H1 (cell line): ENCODE measurements around the gene CLCA4. TPM values are rescaled to one million over a fixed set of nuclear protein-coding genes. Genes with fewer than 3 reads are reported as not detected.

Experiments used
- CTCF ChIA-PET: fragments of 300-600 bp; sonication (Branson Sonifier 250); formaldehyde crosslinking; loops from one replicate; lab custom pipeline; 2021; ENCODE audit not compliant: partially characterized antibody; lab: Charles Lee
- POLR2A ChIA-PET: fragments of 300-600 bp; sonication (Branson Sonifier 250); formaldehyde crosslinking; loops from one replicate; lab custom pipeline; 2021; ENCODE audit warnings: inconsistent platforms; ENCODE audit not compliant: partially characterized antibody; lab: Charles Lee
- DNase-seq, 2 experiments: peaks; one replicate each; pipeline versions ENCODE4 v3.0.0 to v3.0.0-alpha.2; 2010 to 2022; ENCODE audit warnings: low spot score in 2 of 2, low read depth in 1 of 2, mixed read lengths in 1 of 2
- FAIRE-seq: peaks from 2 replicates; lab custom pipeline; 2011; peaks lifted over from hg19 to GRCh38; lab: Jason Lieb, UNC
- H2AFZ ChIP-seq: 2 replicates; pipeline ENCODE4 v1.8.1; 2012; ENCODE audit warnings: low read length, inconsistent platforms
- H2AK5ac ChIP-seq: 2 replicates; pipeline ENCODE4 v1.6.1; 2013; ENCODE audit warnings: low read depth, low read length
- H2BK120ac ChIP-seq: replicated peaks from 2 replicates; pipeline ENCODE3; 2013; ENCODE audit warnings: low read depth, low read length, inconsistent platforms
- H2BK12ac ChIP-seq: 2 replicates; pipeline ENCODE4 v1.6.1; 2013; ENCODE audit warnings: low read depth, low read length
- H2BK15ac ChIP-seq: 2 replicates; pipeline ENCODE4 v1.6.1; 2013; ENCODE audit warnings: low read length
- H2BK20ac ChIP-seq: 2 replicates; pipeline ENCODE4 v1.6.1; 2013; ENCODE audit warnings: low read length
- H2BK5ac ChIP-seq: 2 replicates; pipeline ENCODE4 v1.6.1; 2013; ENCODE audit warnings: low read depth, low read length
- H3K14ac ChIP-seq: 2 replicates; pipeline ENCODE4 v1.6.1; 2013; ENCODE audit warnings: inconsistent platforms; ENCODE audit not compliant: insufficient read length
- H3K18ac ChIP-seq: 2 replicates; pipeline ENCODE4 v1.6.1; 2013; ENCODE audit warnings: low read length; ENCODE audit errors: extremely low read depth
- H3K23ac ChIP-seq: 2 replicates; pipeline ENCODE4 v1.6.1; 2013; ENCODE audit warnings: inconsistent platforms; ENCODE audit not compliant: insufficient read length
- H3K23me2 ChIP-seq: 2 replicates; pipeline ENCODE4 v1.6.1; 2013; ENCODE audit warnings: low read depth, low read length
- H3K27ac ChIP-seq: 2 replicates; pipeline ENCODE4 v1.6.1; 2011; ENCODE audit warnings: low read depth, low read length, inconsistent platforms
- H3K27me3 ChIP-seq, 4 experiments: replicated peaks in 1 of 4; 1 replicate in 1 of 4; 2 replicates in 3 of 4; pipeline versions ENCODE4 v1.6.1 to v1.8.1; 2011 to 2013; ENCODE audit warnings: low read length in 3 of 4, mild to moderate bottlenecking in 3 of 4, inconsistent platforms in 2 of 4, mixed read lengths in 2 of 4, moderate library complexity in 1 of 4; ENCODE audit not compliant: control insufficient read depth in 3 of 4, insufficient read depth in 3 of 4; ENCODE audit errors: extremely low read depth in 1 of 4
- H3K36me3 ChIP-seq, 4 experiments: 2 replicates each; pipeline versions ENCODE4 v1.6.1 to v1.8.1; 2011 to 2013; ENCODE audit warnings: mild to moderate bottlenecking in 4 of 4, low read length in 3 of 4, moderate library complexity in 2 of 4, control low read depth in 1 of 4, inconsistent platforms in 1 of 4; ENCODE audit not compliant: insufficient read depth in 4 of 4, control insufficient read depth in 2 of 4
- H3K4ac ChIP-seq: replicated peaks from 2 replicates; pipeline ENCODE3; 2013; ENCODE audit warnings: low read length, low read depth, mixed read lengths, inconsistent platforms; ENCODE audit not compliant: insufficient read length
- H3K4me1 ChIP-seq, 4 experiments: replicated peaks in 1 of 4; 1 replicate in 1 of 4; 2 replicates in 3 of 4; pipeline versions ENCODE4 v1.6.1 to v1.8.1; 2011 to 2013; ENCODE audit warnings: low read length in 3 of 4, inconsistent platforms in 2 of 4, mixed read lengths in 1 of 4; ENCODE audit not compliant: insufficient read depth in 4 of 4, control insufficient read depth in 3 of 4
- H3K4me2 ChIP-seq, 2 experiments: 2 replicates each; pipeline versions ENCODE4 v1.6.1 to v1.8.1; 2011 to 2013; ENCODE audit warnings: low read depth in 2 of 2, low read length in 2 of 2, control low read depth in 1 of 2, inconsistent platforms in 1 of 2, mild to moderate bottlenecking in 1 of 2; ENCODE audit not compliant: insufficient read depth in 1 of 2
- H3K4me3 ChIP-seq, 4 experiments: fragments of 200-600, 300-600 bp in 1 of 4; sonication (generic), shearing (Covaris generic), sonication (Bioruptor Twin) in 1 of 4; 2 replicates each; pipeline versions ENCODE4 v1.5.1 to v1.8.1; 2011 to 2016; ENCODE audit warnings: low read length in 4 of 4, low read depth in 3 of 4, control low read depth in 2 of 4, inconsistent platforms in 2 of 4, mild to moderate bottlenecking in 2 of 4, mixed read lengths in 1 of 4, moderate library complexity in 1 of 4; ENCODE audit not compliant: insufficient read depth in 2 of 4; ENCODE audit errors: extremely low read depth in 1 of 4
- H3K56ac ChIP-seq: replicated peaks from 2 replicates; pipeline ENCODE3; 2013; ENCODE audit warnings: low read depth, mild to moderate bottlenecking, mixed read lengths, low read length, inconsistent platforms; ENCODE audit not compliant: insufficient read length
- H3K79me1 ChIP-seq: 2 replicates; pipeline ENCODE4 v1.6.1; 2013; ENCODE audit warnings: low read depth, low read length, control low read depth
- H3K79me2 ChIP-seq, 2 experiments: 2 replicates each; pipeline versions ENCODE4 v1.6.1 to v1.8.1; 2012 to 2013; ENCODE audit warnings: low read length in 2 of 2, mild to moderate bottlenecking in 2 of 2, inconsistent platforms in 1 of 2; ENCODE audit not compliant: insufficient read depth in 2 of 2, control insufficient read depth in 1 of 2
- H3K9ac ChIP-seq, 4 experiments: replicated peaks in 1 of 4; 1 replicate in 1 of 4; 2 replicates in 3 of 4; pipeline versions ENCODE4 v1.6.1 to v1.8.1; 2011 to 2013; ENCODE audit warnings: low read depth in 3 of 4, low read length in 3 of 4, control low read depth in 2 of 4, mild to moderate bottlenecking in 2 of 4, moderate library complexity in 2 of 4, inconsistent platforms in 1 of 4; ENCODE audit errors: extremely low read depth in 1 of 4
- H3K9me3 ChIP-seq, 2 experiments: 2 replicates each; pipeline versions ENCODE4 v1.6.1 to v1.8.1; 2012 to 2013; ENCODE audit warnings: mild to moderate bottlenecking in 2 of 2, moderate library complexity in 2 of 2, control low read depth in 1 of 2, inconsistent platforms in 1 of 2, low read depth in 1 of 2, low read length in 1 of 2, mixed read lengths in 1 of 2; ENCODE audit not compliant: insufficient read depth in 2 of 2
- H4K20me1 ChIP-seq, 2 experiments: replicated peaks in 1 of 2; 2 replicates each; pipeline versions ENCODE3 to v1.8.1; 2011 to 2013; ENCODE audit warnings: inconsistent platforms in 2 of 2, low read length in 2 of 2, mild to moderate bottlenecking in 1 of 2; ENCODE audit not compliant: insufficient read depth in 2 of 2, control insufficient read depth in 1 of 2
- H4K5ac ChIP-seq: 2 replicates; pipeline ENCODE4 v1.6.1; 2013; ENCODE audit warnings: low read length, low read depth, mixed read lengths, inconsistent platforms; ENCODE audit not compliant: insufficient read length
- H4K8ac ChIP-seq: 2 replicates; pipeline ENCODE4 v1.8.0; 2013; ENCODE audit warnings: mild to moderate bottlenecking, moderate library complexity, low read length, inconsistent platforms; ENCODE audit not compliant: insufficient read depth; ENCODE audit errors: extremely low read depth
- H4K91ac ChIP-seq: replicated peaks from 2 replicates; pipeline ENCODE3; 2013; ENCODE audit warnings: low read length, mixed read lengths, inconsistent platforms; ENCODE audit not compliant: insufficient read length
- ASH2L ChIP-seq: fragments of 200-600, 300-600 bp; sonication (generic); IDR thresholded peaks from one replicate; pipeline ENCODE4 v1.7.1; 2017; ENCODE audit warnings: low read length
- CBX5 ChIP-seq: fragments of 300-800, 300-1000 bp; sonication (generic); IDR thresholded peaks from 2 replicates; pipeline ENCODE4 v1.7.1; 2016; ENCODE audit warnings: antibody characterized with exemption, low read length, low read depth
- CHD2 ChIP-seq: IDR thresholded peaks from 2 replicates; pipeline ENCODE4 v1.6.1; 2012; ENCODE audit warnings: low read length, improper control_type of control experiment
- EGR1 ChIP-seq: IDR thresholded peaks from 2 replicates; pipeline ENCODE4 v1.6.1; 2011; ENCODE audit warnings: low read depth, low read length, borderline replicate concordance
- JUN ChIP-seq: IDR thresholded peaks from 2 replicates; pipeline ENCODE4 v1.6.1; 2011; ENCODE audit warnings: low read depth, mild to moderate bottlenecking, improper control_type of control experiment, low read length
- MAFK ChIP-seq: IDR thresholded peaks from 2 replicates; pipeline ENCODE4 v1.6.1; 2012; ENCODE audit warnings: low read depth, mild to moderate bottlenecking, improper control_type of control experiment, low read length
- SP4 ChIP-seq: IDR thresholded peaks from 2 replicates; pipeline ENCODE4 v1.6.1; 2012; ENCODE audit warnings: low read length, inconsistent platforms
- TAF7 ChIP-seq: optimal IDR thresholded peaks from 2 replicates; pipeline ENCODE3; 2011; ENCODE audit warnings: low read depth, mild to moderate bottlenecking, inconsistent platforms, low read length, moderate library complexity, borderline replicate concordance
- USF2 ChIP-seq: IDR thresholded peaks from 2 replicates; pipeline ENCODE4 v1.6.1; 2011; ENCODE audit warnings: low read length, improper control_type of control experiment
- WGBS, 2 experiments: shearing (Covaris generic) in 1 of 2; methylation state at CpG; one replicate each; pipeline versions ENCODE4 v1.1.6 to v1.1.7; 2013 to 2015; ENCODE audit warnings: low lambda C conversion rate in 2 of 2, mixed read lengths in 2 of 2, inconsistent platforms in 1 of 2, low coverage in 1 of 2, missing lambda C conversion rate in 1 of 2; ENCODE audit not compliant: insufficient replicate concordance in 2 of 2, insufficient coverage in 1 of 2, insufficient read length in 1 of 2; ENCODE audit errors: extremely low coverage in 1 of 2, missing lambda C conversion rate in 1 of 2; 5-methylcytosine and 5-hydroxymethylcytosine counted together
- polyA plus RNA-seq, 7 experiments: library from polyadenylated mRNA; depleted of rRNA in 3 of 7; stranded (reverse) in 5 of 7; unstranded in 2 of 7; fragments of >200 nt in 5 of 7; fragments of 200-250 nt in 2 of 7; gene quantifications; 1 replicate in 5 of 7; 2 replicates in 1 of 7; 4 replicates in 1 of 7; pipeline versions ENCODE4 v1.2.1 to v1.2.3, GENCODE V29; 2011 to 2013; ENCODE audit warnings: missing spikeins in 2 of 7, mixed read lengths in 2 of 7
- total RNA-seq: library from RNA; stranded (reverse); fragmentation: NEBNext Ultra II Directional; extraction: Animal tissue kit (Norgen Biotek cat#: 25700); gene quantifications from 2 replicates; pipeline ENCODE4 v1.2.1, GENCODE V29; 2021
- TF ChIP-seq, protein P1 (sequence below), 3 experiments: IDR thresholded peaks; 1 replicate in 2 of 3; 2 replicates in 1 of 3; pipeline versions ENCODE4 v1.5.1 to v1.6.1; 2011; ENCODE audit warnings: low read length in 3 of 3, mild to moderate bottlenecking in 3 of 3, inconsistent platforms in 2 of 3, low read depth in 1 of 3, moderate library complexity in 1 of 3; ENCODE audit not compliant: insufficient read depth in 1 of 3; ENCODE audit errors: control extremely low read depth in 1 of 3

CLCA4 gene
- total and polyA plus RNA-seq, 2 of the 8 experiments (the other 6 are each of a cell fraction or from before 2014, with no cell fraction given), result not detected

DNA sequence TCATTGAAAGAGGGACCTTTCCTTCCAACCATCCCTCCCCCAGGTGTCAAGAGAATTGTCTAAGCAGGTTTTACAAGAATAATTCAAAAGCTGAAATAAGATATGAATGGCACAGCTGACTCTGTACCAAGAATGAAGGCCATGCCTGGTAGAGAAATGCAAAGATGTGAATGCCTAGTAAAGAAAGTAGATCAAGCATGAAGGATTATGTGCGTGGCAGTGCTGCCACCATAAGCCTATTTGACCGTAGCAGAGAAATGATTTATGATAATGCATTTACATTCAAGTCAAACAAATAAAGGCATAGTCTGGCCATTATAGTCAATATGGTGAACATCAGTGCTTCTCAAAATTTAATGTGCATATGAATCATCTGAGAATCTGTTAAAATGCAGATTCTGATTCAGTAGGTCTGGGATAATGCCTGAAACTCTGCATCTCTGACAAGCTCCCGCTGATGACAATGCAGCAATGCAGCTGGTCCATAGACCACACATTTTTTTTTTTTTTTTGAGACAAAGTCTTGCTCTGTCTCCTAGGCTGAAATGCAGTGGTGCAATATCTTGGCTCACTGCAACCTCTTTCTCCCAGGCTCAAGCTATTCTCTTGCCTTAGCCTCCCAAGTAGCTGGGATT, 16.6 kb upstream of the CLCA4 start:
- no peak overlapping the region for H3K9ac ChIP-seq
- H2BK120ac ChIP-seq, result no peak overlapping the region
- H3K4me3 ChIP-seq, result no peak overlapping the region
- H2AFZ ChIP-seq, result no peak overlapping the region
- no peak overlapping the region for H3K4me2 ChIP-seq
- no peak overlapping the region for H3K23ac ChIP-seq
- H3K14ac ChIP-seq, result no peak overlapping the region
- H3K56ac ChIP-seq, result no peak overlapping the region
- no peak overlapping the region for H2BK12ac ChIP-seq
- H4K8ac ChIP-seq, result no peak overlapping the region
- CTCF ChIA-PET, result interaction anchor here (1.7 kb wide), 1 partner anchor 14 kb away, joined by 6 read pairs; no protein-coding TSS in a partner anchor
- DNase-seq, result no peak
- no peak overlapping the region for H4K5ac ChIP-seq
- POLR2A ChIA-PET, result no interaction called here
- no peak overlapping the region for H3K27ac ChIP-seq
- H3K27me3 ChIP-seq, result no peaks in the 10 kb centered on the region
- H2AK5ac ChIP-seq, result no peak overlapping the region
- no peaks in the 10 kb centered on the region for H4K20me1 ChIP-seq
- H3K23me2 ChIP-seq, result no peaks in the 10 kb centered on the region
- H3K9me3 ChIP-seq, result no peaks in the 10 kb centered on the region
- no peak for FAIRE-seq
- no peak overlapping the region for H2BK15ac ChIP-seq
- no peak overlapping the region for H3K18ac ChIP-seq
- no peak overlapping the region for H2BK20ac ChIP-seq
- no peaks in the 10 kb centered on the region for H3K79me1 ChIP-seq
- no peak overlapping the region for H4K91ac ChIP-seq
- H3K4me1 ChIP-seq, result no peaks in the 10 kb centered on the region
- H3K4ac ChIP-seq, result no peak overlapping the region
- no peaks in the 10 kb centered on the region for H3K36me3 ChIP-seq
- no peak overlapping the region for H2BK5ac ChIP-seq
- H3K79me2 ChIP-seq, result no peaks in the 10 kb centered on the region
- WGBS, 2 experiments, result 84% methylated on average over 3 of the region's 3 CpGs; no CpG with 5 or more reads in 1 of the 2 experiments
- TF ChIP-seq CBX5 (no peak), MAFK (no peak), SP4 (no peak), EGR1 (no peak), TAF7 (no peak), CHD2 (no peak), USF2 (no peak), ASH2L (no peak), JUN (no peak)
- TF ChIP-seq, protein P1, sequence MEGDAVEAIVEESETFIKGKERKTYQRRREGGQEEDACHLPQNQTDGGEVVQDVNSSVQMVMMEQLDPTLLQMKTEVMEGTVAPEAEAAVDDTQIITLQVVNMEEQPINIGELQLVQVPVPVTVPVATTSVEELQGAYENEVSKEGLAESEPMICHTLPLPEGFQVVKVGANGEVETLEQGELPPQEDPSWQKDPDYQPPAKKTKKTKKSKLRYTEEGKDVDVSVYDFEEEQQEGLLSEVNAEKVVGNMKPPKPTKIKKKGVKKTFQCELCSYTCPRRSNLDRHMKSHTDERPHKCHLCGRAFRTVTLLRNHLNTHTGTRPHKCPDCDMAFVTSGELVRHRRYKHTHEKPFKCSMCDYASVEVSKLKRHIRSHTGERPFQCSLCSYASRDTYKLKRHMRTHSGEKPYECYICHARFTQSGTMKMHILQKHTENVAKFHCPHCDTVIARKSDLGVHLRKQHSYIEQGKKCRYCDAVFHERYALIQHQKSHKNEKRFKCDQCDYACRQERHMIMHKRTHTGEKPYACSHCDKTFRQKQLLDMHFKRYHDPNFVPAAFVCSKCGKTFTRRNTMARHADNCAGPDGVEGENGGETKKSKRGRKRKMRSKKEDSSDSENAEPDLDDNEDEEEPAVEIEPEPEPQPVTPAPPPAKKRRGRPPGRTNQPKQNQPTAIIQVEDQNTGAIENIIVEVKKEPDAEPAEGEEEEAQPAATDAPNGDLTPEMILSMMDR (IDR thresholded peaks at IDR 0.05; ENCODE audit: control extremely low read depth in 1 of 3, insufficient read depth in 1 of 3, low read depth in 1 of 3, low read length in 3 of 3), result no peak
